Fibroblast of skin of back (primary cell): ENCODE measurements around the gene SOAT1.

ENCODE experiments used
- DNase-seq: peaks from one replicate; pipeline ENCODE4 v3.0.0-alpha.2; 2013

SOAT1 gene

DNA sequence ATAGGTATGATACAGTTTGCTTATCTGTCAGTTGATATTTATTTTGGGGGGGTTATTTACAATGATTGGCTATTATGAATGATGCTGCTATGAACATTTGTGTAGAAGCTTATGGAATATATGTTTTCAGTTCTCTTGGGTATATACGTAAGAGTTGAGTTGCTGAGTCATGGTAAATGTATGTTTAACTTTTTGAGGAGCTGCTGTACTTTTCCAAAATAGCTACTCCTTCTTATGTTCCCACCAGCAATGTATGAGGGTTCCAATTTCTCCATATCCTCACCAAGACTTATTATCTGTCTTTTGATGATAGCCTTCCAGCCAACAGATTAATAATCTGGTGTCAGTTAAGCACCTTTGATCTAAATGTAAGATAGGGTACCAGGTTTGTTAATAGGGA lies 11.9 kb downstream of the SOAT1 start:
- peak; percentile 55 for DNase-seq

DNA sequence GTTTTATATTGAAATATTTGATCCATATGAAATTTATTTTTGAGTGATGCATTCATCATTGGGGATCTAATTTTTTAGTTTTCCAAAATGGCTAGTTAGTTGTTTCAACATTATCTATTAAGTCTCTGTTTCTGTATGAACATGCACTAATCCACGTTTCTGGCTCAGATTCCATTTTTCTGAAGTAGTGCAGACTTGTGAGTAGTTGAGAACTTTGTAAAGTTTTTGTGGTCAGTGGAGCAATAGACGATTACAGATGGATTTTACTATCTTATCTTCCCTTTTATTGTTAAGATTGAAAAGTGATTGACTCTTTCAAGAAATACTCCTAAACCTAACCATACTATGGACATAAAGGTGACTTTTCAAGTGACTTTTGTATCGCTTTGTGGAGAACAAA lies 16.7 kb downstream of the SOAT1 start:
- peak; percentile 28 for DNase-seq

DNA sequence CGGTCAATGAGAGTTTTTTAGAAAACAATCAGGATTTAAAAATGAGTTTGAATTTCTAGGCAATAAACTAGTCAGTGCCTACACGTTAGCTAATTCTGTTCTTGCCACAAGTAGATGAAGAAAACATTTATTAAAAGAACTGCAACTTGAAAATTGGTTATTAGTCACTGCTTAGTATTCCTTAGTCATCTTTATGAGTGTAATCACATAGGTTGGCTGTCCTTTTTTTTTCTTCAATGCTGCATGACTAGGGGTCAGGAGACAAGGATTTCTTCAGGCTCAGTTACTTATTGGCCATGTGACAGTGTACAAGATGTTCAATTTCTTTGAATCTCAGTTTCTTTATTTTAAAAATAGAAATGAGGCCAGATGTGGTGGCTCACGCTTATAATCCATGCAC lies 17.1 kb downstream of the SOAT1 start:
- DNase-seq = peak; percentile 70

DNA sequence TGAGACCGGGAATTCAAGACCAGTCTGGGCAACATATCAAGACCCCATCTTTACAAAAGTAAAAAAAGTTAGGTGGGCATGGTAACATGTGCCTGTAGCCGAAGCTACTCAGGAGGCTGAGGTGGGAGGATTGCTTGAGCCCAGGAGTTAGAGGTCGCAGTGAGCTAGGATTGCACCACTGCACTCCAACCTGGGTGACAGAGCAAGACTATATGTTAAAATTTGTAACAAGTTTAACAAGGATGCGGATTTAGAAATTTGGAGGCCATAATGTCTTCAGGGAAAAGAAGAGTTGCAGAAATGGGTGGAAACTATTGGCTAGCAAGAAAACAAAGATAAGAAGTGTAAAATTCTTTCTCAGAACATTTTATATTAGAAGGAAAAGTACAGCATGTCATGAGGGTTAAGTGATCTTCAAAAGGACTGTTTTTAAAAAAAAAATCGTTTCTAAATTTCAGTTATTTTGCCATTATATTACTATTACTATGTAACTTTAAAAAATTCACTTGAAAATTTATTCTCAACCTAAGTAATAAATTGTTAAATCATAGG lies 17.6 kb downstream of the SOAT1 start:
- DNase-seq = no peak

DNA sequence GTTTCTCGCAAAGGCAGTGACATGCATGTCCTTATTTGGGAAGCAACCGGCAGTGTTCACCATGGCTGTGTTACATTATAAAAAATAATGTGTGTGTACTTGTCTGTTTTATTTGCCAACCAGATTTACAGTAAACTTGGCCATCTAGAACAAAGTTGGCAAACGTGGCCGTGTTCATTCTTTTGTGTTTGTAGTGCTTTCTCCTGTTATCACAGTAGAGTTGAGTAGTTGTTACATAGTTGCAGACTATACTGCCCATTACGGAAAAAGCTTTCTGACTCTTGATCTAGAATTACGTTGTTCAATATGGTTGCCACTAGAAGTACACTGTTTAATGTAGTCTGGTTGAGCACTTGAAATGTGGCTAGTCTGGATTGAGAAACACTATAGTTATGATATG lies 19.4 kb downstream of the SOAT1 start:
- no peak for DNase-seq

DNA sequence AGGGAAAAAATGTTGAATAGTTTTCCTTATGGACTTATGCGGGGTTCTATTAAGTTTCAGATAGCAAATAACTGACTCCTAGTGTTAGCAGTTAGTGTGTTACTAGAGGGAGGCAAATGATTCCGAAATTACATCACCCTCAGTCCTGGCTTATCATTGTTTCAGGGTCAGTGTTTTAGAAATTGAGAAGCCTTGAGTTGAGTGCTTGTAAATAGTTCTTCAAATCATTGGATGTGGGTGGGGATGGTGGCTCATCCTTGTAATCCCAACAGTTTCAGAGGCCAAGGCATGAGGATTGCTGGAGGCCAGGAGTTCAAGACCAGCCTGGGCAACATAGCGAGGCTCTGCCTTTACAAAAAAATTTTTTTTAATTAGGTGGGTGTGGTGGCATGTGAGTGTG lies 21.3 kb downstream of the SOAT1 start:
- DNase-seq = no peak

DNA sequence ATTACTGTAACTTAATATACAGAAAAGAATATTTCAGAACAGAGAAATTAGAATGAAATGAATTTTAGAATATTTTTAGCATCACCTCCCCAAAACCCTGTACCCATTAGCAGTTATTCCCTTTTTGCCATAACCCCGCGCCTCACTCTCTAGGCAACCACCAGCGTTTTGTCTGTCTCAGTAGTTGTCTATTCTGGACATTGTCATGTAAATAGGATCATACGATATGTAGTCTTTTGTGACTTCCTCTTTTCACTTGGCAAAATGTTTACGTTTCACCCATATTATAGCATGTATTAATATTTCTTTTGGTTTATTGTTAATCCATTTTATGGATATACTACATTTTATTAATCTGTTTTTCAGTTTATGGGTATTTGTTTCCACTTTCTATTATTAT lies 24.9 kb downstream of the SOAT1 start:
- DNase-seq = no peak

DNA sequence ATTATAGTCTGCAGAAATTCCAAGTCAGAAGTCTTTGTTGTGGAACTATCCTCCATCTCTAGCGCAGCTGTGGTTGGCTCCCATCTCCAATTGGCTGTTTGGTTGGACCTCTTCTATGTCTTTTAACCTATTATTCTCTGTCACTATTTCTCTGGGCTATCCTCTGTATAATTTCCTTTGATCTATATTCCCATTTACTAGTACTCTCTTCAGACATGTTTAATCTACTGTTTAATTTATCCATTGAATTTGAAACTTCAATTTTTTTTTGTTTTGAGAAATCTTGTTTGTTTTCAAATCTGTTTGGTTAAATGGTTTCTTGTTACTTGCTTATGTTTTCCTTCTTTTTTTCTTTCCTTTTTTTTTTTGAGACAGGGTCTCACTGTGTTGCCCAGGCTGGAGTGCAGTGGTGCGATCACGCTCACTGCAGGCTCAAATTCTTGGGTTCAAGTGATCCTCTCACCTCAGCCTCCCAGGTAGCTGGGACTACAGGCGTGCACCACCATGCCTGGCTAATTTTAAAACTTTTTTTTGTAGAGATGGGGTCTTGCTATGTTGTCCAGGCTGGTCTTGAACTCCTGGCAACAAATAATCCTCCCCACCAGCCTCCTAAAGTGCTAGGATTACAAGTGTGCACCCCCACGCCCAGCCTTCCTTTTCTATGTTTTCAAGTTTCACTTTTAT lies 28.1 kb downstream of the SOAT1 start:
- DNase-seq = no peak

DNA sequence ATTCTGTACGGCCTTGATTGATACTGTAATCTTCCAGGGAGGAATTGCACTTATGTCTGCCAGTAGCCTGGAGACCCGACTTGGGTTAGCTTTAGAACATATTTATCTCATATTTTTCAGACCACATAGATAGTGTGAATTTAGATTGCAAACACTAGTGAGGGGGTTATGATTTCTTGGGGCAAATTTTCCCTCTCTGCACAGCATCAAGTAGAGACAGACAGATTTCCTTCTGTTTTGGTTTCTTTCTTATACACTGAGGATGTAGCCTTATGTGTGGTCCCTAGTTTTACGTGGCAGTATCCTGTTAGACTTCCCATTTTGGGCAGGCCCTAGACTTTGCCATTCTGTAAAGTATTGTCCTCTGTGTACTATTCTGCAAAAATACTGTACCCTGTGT lies 29.0 kb downstream of the SOAT1 start:
- no peak for DNase-seq

DNA sequence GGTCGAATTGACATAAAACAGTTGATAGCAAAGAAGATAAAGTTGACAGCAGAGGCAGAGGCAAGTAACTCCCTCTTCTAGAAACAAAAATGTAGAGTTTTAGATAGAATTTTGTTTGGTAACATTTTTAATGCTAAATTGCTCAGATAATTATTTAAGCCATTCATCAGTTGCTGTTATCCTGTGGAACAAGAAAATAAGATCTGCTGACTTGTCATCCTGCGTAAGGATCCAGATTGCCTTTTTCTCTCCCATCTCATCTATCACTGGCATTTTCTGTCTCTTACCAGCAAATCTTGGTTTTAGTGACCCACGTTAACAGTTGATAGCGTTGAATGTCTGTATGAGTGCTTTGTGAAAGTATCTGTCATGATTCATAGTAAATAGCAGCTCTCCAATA lies 29.8 kb downstream of the SOAT1 start:
- no peak for DNase-seq

DNA sequence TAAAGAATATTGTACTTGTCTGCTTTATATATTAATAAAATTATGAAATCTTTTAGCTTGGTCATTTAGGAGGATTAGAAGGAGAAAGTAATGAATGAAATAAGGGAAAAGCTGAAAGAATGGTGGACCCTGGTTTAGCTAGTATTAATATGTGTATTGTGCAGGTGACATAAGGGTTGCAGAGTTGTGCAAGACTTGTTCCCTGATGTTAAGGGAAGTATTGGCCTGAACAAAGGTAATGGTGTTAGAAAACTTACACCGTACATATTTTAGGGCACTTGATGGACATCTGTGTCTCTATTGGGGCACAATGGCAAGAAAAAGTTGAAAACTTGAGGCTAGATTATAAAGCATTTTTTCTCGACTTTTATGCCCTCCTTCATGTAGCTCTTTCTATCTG lies 32.2 kb downstream of the SOAT1 start:
- no peak for DNase-seq

DNA sequence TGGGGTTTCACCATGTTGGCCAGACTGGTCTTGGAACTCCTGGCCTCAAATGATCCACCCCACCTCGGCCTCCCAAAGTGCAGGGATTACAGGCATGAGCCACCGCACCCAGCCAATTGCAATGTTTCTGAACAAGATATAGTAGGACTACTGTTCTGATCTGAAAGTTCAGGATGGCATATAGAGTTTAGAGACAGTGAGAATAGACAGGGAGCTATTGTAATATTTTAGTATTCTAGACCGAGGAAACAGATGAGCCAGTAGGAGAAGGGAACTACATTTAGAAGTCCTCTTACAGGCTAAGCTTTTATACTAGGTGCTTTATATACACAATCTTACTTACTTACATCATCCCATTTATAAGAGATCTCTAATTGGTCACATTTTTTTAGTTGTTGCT lies 33.1 kb downstream of the SOAT1 start:
- DNase-seq = no peak

DNA sequence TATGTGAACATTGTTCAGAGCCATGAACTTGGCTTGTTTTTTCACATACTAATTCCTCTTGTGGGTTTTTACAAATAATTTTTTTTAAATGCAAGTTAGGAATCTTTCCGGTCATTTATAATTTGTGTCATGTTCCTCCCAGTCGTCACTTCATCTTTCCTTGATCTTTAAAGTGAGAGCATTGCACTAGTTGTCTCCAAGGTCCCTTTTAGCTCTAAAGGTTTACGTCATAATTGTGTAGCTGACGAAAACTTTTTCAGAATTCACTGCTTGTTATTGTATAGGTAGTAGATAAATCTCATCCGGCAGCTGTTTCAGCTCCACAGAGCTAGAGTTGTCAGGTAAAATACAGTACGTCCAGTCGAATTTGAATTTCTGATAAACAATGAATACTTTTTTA lies 33.6 kb downstream of the SOAT1 start:
- DNase-seq = no peak

DNA sequence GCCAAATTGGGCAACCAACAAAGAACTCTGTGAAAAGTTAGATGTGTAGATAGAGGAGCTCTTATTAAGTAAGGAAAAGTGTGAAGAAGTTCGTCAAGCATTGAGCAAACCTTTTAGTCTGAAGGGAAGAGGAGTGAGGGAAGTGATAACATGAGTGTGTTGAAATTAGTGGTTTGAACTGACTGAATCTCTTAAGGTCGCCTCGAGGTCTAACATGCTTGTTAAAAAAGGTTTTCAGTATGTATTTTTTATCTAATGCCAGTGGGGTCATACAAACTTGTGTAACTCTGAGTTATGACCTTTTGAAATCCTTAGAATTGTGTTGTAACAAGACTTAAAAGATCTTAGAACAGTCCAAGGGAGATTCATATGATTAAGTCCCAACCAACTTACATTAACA lies 34.1 kb downstream of the SOAT1 start:
- DNase-seq = no peak

DNA sequence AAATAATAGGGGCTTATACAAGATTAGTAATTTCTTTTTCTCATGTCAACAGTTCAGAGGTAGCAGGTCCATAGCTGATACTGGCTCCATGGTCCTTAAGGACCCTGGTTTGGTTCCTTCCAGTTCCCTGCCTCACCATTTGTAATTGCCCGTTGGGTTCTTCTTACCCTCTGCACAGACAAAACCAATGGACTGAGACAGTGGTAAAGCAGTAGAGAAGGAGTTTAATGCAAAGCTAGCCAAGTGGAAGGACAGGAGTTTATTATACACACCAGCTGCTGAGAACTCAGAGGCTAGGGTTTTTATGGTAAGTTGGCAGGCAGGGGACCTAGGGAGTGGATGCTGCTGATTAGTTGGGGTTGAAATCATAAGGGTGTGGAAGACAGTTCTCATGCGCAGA lies 36.3 kb downstream of the SOAT1 start:
- DNase-seq = no peak

DNA sequence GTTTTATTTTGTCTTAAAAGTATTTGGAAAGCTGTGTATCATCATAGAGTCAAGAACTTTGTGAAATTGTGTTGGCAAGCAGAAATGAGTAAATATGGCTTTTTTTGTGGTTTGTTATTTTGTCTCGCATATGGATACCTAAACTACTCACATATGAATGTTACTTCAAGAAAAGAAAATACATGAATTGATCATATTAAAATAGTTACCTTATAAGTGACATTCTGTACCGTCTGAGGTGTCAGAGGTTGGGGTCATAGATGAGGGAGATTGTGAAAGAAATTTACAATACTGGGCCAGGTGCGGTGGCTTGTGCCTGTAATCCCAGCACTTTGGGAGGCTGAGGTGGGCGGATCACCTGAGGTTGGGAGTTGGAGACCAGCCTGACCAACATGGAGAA lies 40.8 kb downstream of the SOAT1 start:
- no peak for DNase-seq

DNA sequence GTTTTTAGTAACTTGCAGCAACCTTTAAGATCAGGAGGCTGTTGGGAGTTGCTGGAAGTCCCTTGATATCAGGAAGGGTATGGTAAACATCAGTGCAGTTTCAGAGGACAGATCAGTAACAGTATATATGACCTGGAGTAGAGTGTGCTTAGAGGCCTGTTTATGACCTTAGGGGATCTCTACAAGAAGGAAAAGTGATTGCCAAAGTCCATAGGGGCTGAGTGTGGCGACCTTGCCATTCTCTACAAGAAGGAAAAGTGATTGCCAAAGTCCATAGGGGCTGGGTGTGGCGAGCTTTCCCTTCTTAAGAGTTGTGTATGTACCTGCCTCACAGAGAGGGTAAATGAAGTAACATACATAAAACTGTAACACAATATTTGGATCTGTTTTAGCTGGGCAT lies 43.7 kb downstream of the SOAT1 start:
- no peak for DNase-seq

DNA sequence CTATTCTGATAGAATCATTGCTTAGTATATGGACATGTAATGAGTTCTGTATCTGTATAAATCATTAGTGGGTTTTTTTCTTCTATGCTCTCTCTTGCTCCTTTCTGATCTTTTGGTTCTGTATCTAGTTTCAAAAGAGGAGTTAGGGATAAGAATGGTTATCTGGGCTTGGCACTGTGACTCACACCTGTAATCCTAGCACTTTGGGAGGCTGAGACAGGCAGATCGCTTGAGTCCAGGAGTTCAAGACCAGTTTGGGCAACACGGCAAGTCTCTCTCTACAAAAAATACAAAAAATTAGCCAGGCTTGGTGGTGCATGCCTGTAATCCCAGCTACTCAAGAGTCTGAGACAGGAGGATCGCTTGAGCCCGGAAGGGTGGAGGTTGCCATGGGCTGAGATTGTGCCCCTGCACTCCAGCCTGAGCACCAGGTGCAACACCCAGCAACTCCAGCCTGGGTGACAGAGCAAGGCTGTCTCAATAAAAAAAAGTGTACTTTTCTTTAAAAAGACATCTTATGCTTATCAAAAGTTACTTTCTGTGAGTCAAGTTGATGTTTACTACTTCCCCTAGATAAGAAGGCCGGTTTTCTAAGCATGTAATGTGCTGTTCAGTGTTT lies 44.5 kb downstream of the SOAT1 start:
- DNase-seq = no peak

DNA sequence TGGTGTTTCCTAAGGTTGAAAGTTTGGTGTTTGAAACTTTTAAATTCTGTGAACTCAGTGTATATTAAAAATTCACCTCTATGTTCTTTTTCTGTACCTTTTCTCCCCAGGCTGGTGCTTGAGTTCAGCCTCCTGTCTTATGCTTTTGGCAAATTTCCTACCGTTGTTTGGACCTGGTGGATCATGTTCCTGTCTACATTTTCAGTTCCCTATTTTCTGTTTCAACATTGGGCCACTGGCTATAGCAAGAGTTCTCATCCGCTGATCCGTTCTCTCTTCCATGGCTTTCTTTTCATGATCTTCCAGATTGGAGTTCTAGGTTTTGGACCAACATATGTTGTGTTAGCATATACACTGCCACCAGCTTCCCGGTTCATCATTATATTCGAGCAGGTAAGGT lies 47.3 kb downstream of the SOAT1 start:
- DNase-seq = no peak

DNA sequence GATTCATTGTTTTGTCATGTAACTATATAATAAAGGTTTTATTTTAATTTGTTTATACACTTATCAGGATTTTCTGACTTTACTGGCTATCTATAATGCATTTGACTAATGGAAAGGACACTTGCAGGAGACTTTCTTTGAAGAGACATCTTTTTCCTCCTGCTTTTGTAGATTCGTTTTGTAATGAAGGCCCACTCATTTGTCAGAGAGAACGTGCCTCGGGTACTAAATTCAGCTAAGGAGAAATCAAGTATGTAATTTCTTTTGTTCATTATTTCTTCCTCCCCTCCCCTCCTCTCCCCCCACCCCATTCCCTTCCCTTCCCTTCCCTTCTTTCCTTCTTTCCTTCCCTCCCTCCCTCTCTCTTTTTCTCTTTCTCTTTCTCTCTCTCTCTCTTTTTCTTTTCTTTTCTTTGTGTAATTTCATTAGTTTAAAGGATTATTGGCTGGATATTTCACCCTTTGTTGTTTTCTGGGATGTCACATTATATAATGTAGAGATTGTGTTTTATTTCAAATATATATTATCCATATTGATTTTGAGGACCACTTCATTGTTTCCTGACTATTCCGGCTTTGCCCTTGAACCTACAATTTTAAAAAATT lies 48.4 kb downstream of the SOAT1 start:
- no peak for DNase-seq

DNA sequence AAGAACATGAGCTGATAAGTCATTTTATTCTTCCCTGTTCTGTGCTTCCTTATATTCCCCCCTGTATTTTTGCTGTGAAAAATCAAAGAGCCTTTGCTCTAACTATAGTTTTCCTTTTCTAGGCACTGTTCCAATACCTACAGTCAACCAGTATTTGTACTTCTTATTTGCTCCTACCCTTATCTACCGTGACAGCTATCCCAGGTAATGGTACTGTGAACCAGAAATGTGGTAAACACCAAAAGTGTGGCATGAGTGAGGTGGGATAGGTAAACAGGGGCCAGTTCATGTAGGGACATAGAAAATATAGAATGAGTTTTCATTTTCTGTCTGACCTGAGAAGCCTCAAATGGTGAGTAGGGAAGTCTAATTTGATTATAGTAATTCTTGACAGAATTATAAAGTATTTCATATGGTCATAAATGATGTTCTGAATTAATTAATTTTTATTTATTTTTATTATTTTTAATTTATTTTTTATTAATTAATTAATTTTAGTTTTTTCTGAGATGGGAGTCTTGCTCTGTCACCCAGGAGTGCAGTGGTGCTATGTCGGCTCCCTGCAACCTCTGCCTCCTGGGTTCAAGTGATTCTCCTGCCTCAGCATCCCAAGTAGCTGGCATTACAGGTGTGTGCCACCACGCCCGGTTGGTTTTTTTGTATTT lies 49.3 kb downstream of the SOAT1 start:
- DNase-seq = no peak

DNA sequence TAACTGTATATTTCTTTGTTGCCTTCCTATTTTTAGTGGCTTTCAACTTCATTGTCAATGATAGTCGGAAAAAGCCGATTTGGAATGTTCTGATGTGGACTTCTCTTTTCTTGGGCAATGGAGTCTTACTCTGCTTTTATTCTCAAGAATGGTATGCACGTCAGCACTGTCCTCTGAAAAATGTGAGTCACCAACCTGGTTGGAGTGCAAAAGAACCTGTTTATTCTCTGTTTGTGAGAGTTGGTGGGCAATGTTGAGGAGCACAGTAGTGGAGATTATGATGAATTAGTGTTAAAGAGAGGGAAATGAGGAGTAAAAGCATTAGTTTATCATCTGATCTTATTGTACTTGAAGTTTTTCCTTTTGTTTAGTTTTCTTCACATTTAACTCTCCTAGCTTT lies 57.7 kb downstream of the SOAT1 start:
- no peak for DNase-seq

DNA sequence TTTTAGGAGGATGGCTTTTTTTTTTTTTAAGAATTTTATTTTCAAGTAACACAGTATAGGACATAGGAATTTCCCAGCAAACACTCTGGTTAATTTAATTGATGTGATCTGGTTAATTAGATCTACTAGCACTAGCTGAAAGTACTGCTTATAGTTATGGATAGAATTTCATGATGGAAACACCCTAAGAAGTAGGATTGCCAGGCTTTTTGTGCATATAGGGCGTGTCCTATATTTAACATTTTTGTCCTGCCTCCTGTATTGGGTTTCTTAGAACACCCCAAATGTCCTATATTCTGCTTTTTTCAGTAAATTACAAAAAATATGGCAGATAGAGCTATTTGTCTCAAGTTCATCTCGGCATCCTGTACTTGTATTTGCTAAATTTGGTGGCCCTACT lies 58.6 kb downstream of the SOAT1 start:
- DNase-seq = no peak

DNA sequence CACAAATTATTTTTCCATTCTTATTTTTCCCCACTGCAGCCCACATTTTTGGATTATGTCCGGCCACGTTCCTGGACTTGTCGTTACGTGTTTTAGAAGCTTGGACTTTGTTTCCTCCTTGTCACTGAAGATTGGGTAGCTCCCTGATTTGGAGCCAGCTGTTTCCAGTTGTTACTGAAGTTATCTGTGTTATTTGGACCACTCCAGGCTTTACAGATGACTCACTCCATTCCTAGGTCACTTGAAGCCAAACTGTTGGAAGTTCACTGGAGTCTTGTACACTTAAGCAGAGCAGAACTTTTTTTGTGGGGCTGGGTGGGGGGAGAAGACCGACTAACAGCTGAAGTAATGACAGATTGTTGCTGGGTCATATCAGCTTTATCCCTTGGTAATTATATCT lies 59.9 kb downstream of the SOAT1 start:
- DNase-seq = peak; percentile 67
